ENCODE results near the gene WEE2.

Gene WEE2

DNA sequence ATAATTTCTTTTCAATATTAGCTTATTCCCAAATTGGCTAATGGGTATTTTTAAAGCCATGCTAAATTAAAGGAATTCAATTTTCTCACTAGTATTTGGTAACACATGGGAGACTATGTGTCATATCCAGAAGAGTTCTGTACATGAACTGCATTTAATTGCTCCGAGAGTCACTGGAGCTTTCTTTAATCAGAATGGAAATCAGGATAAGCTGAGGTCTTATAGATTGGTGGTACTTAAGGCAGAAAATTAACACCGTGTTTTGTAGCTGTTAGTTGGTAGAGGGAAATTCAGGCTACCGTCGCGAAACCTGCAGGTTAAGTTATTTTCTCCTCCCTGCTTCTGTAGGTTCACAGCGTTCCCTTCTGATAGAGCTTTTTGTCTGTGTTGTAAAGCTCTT, at the start of gene WEE2:
TSS of gene WEE2 (plus strand) at position 3 of the 400 bp plus-strand sequence. CDS start 406 bp downstream, outside the sequence.
- 0 out of 2 replicates have a peak, but pooled peaks cover 1% of the 10 kb centered on the region for H3K27me3 ChIP-seq
- no peaks in the 10 kb centered on the region for H3K36me3 ChIP-seq
- H3K9me3 ChIP-seq = no peaks in the 10 kb centered on the region
- no peaks in the 10 kb centered on the region for H4K20me1 ChIP-seq
- H3K9ac ChIP-seq = no peak within 1 kb of the TSS
- H3K4me2 ChIP-seq = no peak within 1 kb of the TSS
- H3K27ac ChIP-seq = no peak within 1 kb of the TSS
- H3K4me1 ChIP-seq = no peaks in the 10 kb centered on the region
- H3K4me3 ChIP-seq = no peak within 1 kb of the TSS
- no peak for TF ChIP-seq Cebpa-rat (IDR thresholded peaks at IDR 0.05)

GRCh38 chr7:141659501-141659900, 48.7 kb upstream of the WEE2 start:
- Histone ChIP-seq H3K4me1 (peaks cover 10% of the 10 kb centered on the region), H3K27ac (no peak overlapping the region), H3K36me3 (peaks cover 86% of the 10 kb centered on the region), H4K20me1 (no peaks in the 10 kb centered on the region), H3K27me3 (no peaks in the 10 kb centered on the region), H3K4me3 (no peak overlapping the region), H3K4me2 (no peak overlapping the region), H3K9ac (no peak overlapping the region), H3K9me3 (no peaks in the 10 kb centered on the region)
- TF ChIP-seq Cebpa-rat (IDR thresholded peaks at IDR 0.05) = no peak

GRCh38 chr7:141660259-141660658, 47.9 kb upstream of the WEE2 start:
- Histone ChIP-seq H3K36me3 (peaks cover 87% of the 10 kb centered on the region), H3K27ac (no peak overlapping the region), H3K4me2 (no peak overlapping the region), H4K20me1 (no peaks in the 10 kb centered on the region), H3K9me3 (no peaks in the 10 kb centered on the region), H3K9ac (no peak overlapping the region; the same call in 1 of the 2 replicates), H3K4me3 (no peak overlapping the region), H3K27me3 (no peaks in the 10 kb centered on the region), H3K4me1 (peaks cover 10% of the 10 kb centered on the region)
- TF ChIP-seq Cebpa-rat (IDR thresholded peaks at IDR 0.05) = no peak

- H3K36me3 ChIP-seq = peaks cover 73% of the 10 kb centered on the region
- H3K27ac ChIP-seq = no peak overlapping the region
Measured at GRCh38 chr7:141663081-141663849, 44.9 kb upstream of the WEE2 start.

GRCh38 chr7:141664450-141664849, 43.7 kb upstream of the WEE2 start:
- Histone ChIP-seq H3K4me1 (peaks cover 10% of the 10 kb centered on the region), H3K27me3 (no peaks in the 10 kb centered on the region), H3K27ac (no peak overlapping the region), H3K4me2 (no peak overlapping the region), H3K9me3 (no peaks in the 10 kb centered on the region), H3K4me3 (no peak overlapping the region), H4K20me1 (no peaks in the 10 kb centered on the region), H3K36me3 (peaks cover 65% of the 10 kb centered on the region), H3K9ac (no peak overlapping the region)
- no peak for TF ChIP-seq Cebpa-rat (IDR thresholded peaks at IDR 0.05)

More at GRCh38 chr7:141663081-141663849, 44.9 kb upstream of the WEE2 start:
- Histone ChIP-seq H3K27me3 (no peaks in the 10 kb centered on the region), H3K9me3 (no peaks in the 10 kb centered on the region), H3K9ac (no peak overlapping the region), H4K20me1 (no peaks in the 10 kb centered on the region), H3K4me1 (peaks cover 10% of the 10 kb centered on the region), H3K4me3 (no peak overlapping the region), H3K4me2 (no peak overlapping the region)
- no peak for TF ChIP-seq Cebpa-rat (IDR thresholded peaks at IDR 0.05)

DNA sequence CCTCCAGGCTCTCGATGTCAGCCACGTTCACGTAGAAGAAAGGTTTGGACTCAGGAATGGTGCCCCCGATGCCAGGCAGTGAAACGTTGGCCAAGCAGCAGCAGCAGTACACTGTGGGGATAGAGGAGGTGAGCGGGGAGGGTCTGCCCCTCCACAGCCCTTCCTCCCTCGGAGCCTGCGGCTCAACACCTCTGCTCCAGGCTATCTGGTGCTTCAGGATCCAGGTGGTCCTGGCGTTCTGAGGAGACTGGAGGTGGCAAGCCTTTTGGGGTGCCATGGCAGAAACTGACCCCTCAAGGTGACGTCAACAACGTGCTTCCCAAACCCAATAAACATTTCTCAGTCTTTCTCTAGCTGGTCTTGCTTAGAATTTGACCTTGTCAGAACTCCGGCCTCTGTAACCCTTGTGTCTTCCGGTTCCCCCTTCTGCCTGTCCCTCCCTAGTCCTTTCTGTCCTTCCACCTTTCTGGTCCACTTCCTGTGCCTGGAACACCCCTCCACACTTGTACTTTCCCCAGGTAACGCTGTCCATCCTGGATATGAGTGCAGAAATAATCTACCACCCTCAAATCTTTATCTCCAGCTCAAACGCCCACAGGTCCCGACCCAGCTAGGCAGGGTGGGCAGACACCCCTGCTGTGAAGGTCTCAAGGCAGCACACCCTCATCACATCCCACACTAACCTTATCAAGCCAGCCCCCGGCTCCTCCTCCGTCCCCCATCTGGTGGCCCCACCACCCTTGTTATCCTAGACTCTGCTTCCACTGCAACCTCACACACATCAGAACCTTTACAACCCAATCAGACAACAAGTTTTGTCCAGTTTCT, 42.7 kb upstream of the WEE2 start:
- Histone ChIP-seq H4K20me1 (no peaks in the 10 kb centered on the region), H3K9ac (no peak overlapping the region), H3K27ac (no peak overlapping the region), H3K4me2 (no peak overlapping the region), H3K36me3 (peaks cover 56% of the 10 kb centered on the region), H3K27me3 (no peaks in the 10 kb centered on the region), H3K9me3 (no peaks in the 10 kb centered on the region), H3K4me3 (no peak overlapping the region), H3K4me1 (peaks cover 10% of the 10 kb centered on the region)
- TF ChIP-seq Cebpa-rat (IDR thresholded peaks at IDR 0.05) = no peak

DNA sequence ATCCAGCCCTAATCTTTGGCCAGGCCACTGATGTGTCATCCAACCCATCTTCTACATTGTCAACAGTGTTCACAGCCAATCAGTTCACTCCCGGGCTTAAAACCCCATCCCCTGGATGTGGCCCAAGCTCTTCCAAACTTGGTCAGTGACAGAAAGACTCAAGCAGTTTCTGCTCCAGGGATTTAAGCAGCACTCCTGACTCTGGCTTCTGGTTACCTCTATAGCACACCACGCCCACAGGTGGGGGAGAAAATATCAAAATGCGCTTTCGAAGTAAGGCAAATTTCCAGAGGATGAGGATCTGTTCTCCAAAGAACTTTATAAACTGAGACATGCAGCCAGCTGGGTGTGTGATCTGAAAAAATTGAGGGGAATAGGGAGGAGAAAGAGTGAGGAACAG, 42.1 kb upstream of the WEE2 start:
- H3K27me3 ChIP-seq = no peaks in the 10 kb centered on the region
- no peaks in the 10 kb centered on the region for H4K20me1 ChIP-seq
- H3K4me3 ChIP-seq = no peak overlapping the region
- H3K9me3 ChIP-seq = no peaks in the 10 kb centered on the region
- H3K27ac ChIP-seq = no peak overlapping the region
- H3K4me1 ChIP-seq = peaks cover 10% of the 10 kb centered on the region
- H3K9ac ChIP-seq = no peak overlapping the region
- no peak overlapping the region for H3K4me2 ChIP-seq
- peaks cover 51% of the 10 kb centered on the region for H3K36me3 ChIP-seq
- TF ChIP-seq Cebpa-rat (IDR thresholded peaks at IDR 0.05) = no peak

- peaks cover 39% of the 10 kb centered on the region for H3K36me3 ChIP-seq
- TF ChIP-seq Cebpa-rat (IDR thresholded peaks at IDR 0.05) = no peak
- no peak overlapping the region for H3K9ac ChIP-seq
- no peak overlapping the region for H3K4me2 ChIP-seq
- no peaks in the 10 kb centered on the region for H4K20me1 ChIP-seq
- H3K4me1 ChIP-seq = peaks cover 3% of the 10 kb centered on the region; the same call in 1 of the 2 replicates
- H3K27me3 ChIP-seq = no peaks in the 10 kb centered on the region
- no peak overlapping the region for H3K4me3 ChIP-seq
- no peak overlapping the region for H3K27ac ChIP-seq
- peaks cover 11% of the 10 kb centered on the region; the same call in 1 of the 2 replicates for H3K9me3 ChIP-seq
Measured at GRCh38 chr7:141668853-141669252, 39.3 kb upstream of the WEE2 start.

GRCh38 chr7:141671705-141672496, 36.3 kb upstream of the WEE2 start:
- no peak overlapping the region for H3K27ac ChIP-seq

More at GRCh38 chr7:141671705-141672496, 36.3 kb upstream of the WEE2 start:
- peaks cover 9% of the 10 kb centered on the region; the same call in 1 of the 2 replicates for H3K4me1 ChIP-seq
- H3K9me3 ChIP-seq = peaks cover 11% of the 10 kb centered on the region; the same call in 1 of the 2 replicates
- no peak overlapping the region for H3K4me2 ChIP-seq
- no peaks in the 10 kb centered on the region for H3K27me3 ChIP-seq
- H3K9ac ChIP-seq = no peak overlapping the region
- no peak overlapping the region for H3K4me3 ChIP-seq
- peaks cover 21% of the 10 kb centered on the region for H3K36me3 ChIP-seq
- no peaks in the 10 kb centered on the region for H4K20me1 ChIP-seq
- no peak for TF ChIP-seq Cebpa-rat (IDR thresholded peaks at IDR 0.05)
